ENCODE data around the gene GIT1.
A peak's percentile ranks its signal among the peaks of the same experiment; 100 is the strongest.

The GIT1 gene

GRCh38 chr17:29577385-29578211 lies 11.8 kb downstream of the GIT1 start:
- DNase-seq = no peak

- no peak for DNase-seq
Observed at GRCh38 chr17:29577001-29577370, 12.5 kb downstream of the GIT1 start.

GRCh38 chr17:29576214-29577000 lies 13.0 kb downstream of the GIT1 start:
- no peak for DNase-seq

- DNase-seq = no peak
Observed at GRCh38 chr17:29575511-29576213, 13.8 kb downstream of the GIT1 start.

- DNase-seq = no peak
Observed at GRCh38 chr17:29574732-29575510, 14.5 kb downstream of the GIT1 start.

GRCh38 chr17:29573871-29574731 lies 15.3 kb downstream of the GIT1 start:
- no peak for DNase-seq

- no peak for DNase-seq
Observed at GRCh38 chr17:29573558-29573869, 15.9 kb downstream of the GIT1 start.

- DNase-seq = peak; percentile 30
Observed at GRCh38 chr17:29572691-29573557, 16.5 kb downstream of the GIT1 start.

- no peak for DNase-seq
Observed at GRCh38 chr17:29571883-29572681, 17.4 kb downstream of the GIT1 start.

GRCh38 chr17:29571486-29571882 lies 18.0 kb downstream of the GIT1 start:
- no peak for DNase-seq

- no peak for DNase-seq
Observed at GRCh38 chr17:29570521-29570920, 18.9 kb downstream of the GIT1 start.

- no peak for DNase-seq
Observed at GRCh38 chr17:29569245-29569950, 20.1 kb downstream of the GIT1 start.

- peak; percentile 84 for DNase-seq
Observed at GRCh38 chr17:29568331-29569244, 20.9 kb downstream of the GIT1 start, which contains the start of gene TP53I13. Gene TP53I13 (plus strand): TSS chr17:29568701. CDS start chr17:29568759, 58 bp downstream.

- peak; percentile 71 for DNase-seq
Observed at GRCh38 chr17:29567554-29568330, 21.7 kb downstream of the GIT1 start.

- DNase-seq = no peak
Observed at GRCh38 chr17:29567304-29567553, 22.2 kb downstream of the GIT1 start.

- peak; percentile 69 for DNase-seq
Observed at GRCh38 chr17:29566473-29567303, 22.8 kb downstream of the GIT1 start, which contains the start of gene ABHD15. Gene ABHD15 (minus strand): TSS chr17:29567037. CDS start chr17:29566966, 71 bp downstream.

All from stimulated activated naive CD4-positive, alpha-beta T cell treated with Interleukin-2 at 50 U/mL for 16 hours (primary cell).